HG02938 (cell line): ENCODE results near the gene CLMN.
A peak's percentile ranks its signal among the peaks of the same experiment; 100 is the strongest.

Experiments
- ATAC-seq: cut with Tn5 transposase; IDR thresholded peaks from one replicate; pipeline ENCODE4 v1.9.1; 2021; ENCODE audit warnings: mild to moderate bottlenecking, moderate library complexity; ENCODE audit not compliant: unreplicated experiment

The CLMN gene

DNA sequence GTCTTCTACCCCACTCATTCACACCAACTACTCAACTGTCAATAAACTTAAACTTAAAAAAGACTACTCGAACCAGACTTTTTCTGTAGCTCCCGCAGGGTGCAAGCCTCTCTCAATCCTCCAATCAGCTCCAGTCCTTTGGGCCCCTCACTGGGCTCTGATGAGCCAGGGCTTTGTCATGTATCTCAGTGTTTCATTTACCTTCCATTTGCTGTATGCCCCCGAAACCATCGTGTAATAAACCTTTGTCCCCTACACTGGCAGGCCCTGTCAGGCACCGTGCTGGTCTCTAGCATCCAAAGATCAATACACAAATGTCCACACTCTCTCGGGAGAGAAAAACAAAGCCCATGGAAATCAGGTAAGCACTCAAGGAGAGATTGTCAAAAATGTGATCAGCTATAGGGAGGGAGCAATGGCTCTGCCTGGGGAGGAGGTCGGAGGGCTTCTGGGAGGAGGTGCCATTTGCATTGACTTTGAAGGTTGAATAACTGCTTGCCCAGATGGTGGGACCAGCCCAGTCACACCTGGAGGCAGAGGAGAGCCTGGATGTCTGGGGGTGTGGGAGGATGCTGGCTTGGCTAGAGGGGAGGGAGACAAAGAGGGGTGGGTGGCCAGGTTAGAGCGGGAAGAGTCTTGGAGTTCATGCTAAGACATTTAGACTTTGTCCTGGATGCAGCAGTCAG lies 120.3 kb downstream of the CLMN start:
- no peak for ATAC-seq

DNA sequence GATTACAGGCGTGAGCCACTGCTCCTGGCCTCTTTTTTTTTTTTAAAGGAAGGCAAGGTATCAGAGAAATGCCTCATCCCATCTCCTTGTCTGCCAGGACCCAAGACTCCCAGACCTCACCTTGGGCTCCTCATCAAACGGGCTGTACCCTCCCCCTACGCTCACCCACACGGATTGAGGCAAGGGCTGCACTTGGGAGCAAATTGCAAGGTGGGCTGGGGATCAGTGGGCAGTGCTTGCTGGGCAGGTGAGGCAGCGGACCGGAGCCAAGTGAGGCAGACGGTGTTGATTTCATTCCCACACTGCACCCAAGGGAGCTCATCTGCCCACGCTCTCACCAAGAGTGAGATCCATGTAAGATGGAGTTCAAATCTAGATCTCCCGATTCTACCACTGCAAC lies 121.4 kb downstream of the CLMN start:
- ATAC-seq, result no peak

DNA sequence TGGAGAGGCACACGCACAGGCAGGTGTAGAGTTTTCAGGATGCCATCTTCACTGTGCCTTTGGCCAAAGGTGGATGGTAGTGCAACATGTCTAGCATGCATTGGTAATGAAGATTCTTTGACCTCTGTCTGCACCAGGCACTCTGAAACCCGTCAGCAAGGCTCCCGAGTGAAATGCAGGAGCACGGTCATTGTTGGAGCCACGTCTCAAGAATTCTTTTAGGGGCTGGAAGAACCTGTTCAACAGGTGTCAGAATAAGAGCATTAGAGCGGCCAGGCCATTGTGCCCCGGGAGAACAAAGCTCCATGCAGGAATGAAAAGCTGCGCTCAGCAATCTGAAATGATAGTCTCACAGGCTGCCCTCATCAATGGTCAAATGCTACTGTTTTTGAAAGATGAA lies 122.2 kb downstream of the CLMN start:
- ATAC-seq, result no peak

DNA sequence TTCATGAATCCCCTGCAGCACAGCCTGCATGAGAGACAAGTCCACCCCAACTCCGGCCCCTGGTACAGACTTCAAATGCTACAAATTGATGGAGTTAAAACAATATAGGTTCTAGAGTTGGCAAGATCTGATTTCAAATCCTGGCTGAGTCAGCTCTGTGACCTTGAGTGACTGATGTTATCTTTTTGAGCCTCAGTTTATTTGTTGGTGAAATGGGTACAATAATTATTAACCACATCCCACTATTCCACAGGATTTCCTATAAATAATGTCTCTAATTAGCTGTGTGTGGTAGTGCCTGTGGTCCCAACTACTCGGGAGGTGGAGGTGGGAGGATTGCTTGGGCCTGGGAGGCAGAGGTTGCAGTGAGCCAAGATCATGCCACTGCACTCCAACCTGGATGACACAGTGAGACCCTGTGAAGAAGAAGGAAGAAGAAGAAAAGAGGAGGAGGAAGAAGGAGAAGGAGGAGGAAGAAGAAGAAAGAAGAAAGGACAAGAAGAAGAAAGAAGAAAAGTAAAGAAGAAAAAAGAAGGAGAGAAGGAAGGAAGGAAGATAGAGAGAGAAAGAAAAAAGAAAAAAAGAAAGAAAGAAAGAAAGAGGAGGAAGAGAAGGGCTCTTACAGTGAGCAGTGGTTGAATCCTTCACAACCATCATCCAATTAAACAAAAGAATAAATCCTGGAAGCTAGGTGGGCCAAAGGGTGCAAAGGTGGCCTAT lies 122.7 kb downstream of the CLMN start:
- no peak for ATAC-seq

DNA sequence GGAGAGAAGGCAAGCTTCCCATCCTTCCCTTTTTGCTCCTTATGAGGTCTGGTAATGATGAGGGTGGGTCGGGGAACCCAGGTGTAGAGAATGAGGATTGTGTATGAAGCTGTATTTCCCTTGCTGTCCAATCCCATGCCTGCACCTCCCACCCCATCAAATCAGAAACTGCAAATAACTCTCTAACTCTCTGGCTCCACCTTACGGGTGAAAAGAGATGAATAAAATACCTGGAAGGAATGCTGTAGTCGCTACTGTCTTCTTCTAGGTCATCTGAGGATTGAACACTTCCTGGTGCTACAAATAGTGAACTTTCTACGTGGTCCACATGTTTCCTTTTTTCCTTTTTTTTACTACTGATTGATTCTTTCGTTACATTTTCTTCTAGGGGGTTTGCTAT lies 123.4 kb downstream of the CLMN start:
- ATAC-seq, result peak; percentile 65

DNA sequence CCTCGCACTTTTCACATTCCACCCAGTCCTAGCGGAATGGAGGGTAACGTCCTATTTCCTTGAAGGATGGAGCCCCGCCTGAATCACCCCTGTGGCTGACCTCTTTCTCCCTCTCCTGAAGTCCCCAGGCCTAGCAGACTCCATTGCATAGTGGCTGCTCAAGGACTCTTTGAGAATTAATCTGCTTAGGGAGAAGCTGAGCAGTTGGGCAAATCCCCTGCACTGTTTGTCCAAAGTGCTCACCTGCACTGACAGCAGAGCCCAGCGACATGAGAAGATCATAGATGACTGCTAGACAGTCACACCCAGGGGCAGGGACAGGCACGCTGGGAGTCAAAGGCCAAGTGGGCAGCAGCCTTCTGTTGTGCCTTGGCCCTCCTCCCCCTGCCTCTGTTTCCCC lies 124.7 kb downstream of the CLMN start:
- no peak for ATAC-seq

DNA sequence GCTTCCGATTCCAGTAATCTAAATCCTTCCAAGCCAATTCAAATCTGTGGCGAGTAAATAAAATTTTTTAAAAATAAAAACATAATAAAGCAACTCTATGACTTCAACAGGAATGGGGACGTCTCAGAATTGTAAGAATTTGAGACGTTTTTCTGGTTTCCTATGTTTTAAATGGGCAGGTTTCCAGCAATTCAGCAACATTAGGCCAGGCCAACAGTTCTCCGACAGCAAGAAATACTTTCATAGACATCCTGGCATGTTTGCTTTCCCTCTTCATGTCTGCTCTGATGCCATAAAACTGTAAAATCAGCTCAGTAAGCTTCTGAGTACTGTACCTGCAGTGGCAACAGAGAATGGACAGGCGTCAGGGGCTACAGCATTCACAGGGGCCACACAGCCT lies 126.6 kb downstream of the CLMN start:
- ATAC-seq, result no peak

DNA sequence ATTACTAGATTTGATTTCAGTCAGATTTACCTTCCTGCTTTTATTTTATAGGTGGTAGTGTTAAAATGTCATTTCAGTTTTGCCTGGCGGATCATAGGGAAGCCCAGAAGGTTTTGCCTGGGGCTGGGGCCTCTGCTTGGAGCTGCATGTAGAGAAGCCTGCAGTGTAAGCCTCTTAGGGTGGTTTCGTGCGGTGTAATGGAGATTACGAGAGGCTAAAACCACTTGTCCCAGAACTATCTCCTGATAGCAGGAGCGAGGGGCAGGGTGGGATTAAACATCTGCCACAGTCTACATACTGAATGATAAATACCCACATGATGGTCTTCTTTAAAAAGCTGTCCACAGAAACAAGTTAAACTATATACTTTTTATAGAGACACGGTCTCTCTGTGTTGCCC lies 127.4 kb downstream of the CLMN start:
- no peak for ATAC-seq

DNA sequence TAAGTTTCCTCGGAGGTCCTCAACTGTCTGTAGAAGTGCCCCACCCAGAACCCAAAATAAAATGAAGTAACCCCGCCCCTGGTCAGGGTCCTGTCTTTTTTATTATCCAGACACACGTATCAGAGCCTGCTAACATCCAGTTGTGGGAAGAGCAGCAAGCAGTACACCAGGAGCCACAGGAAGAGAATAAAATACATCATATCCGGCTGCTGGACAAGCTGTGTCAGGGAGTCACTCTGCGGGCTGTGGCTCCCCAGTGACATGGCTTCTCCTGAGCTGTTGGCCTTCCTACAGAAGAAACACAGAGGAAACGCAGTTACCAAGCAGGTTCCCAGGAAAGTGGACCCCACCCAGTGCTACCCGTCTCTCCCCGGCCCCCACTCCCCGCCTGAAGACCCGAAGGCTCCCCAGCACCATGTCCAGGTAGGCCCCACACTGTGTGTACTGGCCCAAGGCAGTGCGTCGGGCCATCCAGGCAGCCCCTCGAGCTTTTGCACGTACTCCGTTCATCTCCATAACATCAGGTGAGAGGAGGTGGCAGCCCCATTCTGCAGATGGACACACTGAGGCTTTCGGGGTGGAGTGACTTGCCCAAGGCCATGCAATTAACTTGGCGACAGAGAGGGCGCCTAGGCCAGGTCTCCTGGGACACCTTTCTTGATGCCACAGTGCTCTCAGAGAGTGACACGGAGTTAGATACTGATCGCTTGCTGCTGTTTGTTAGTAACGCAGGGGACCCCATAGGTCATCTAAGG lies 128.1 kb downstream of the CLMN start:
- no peak for ATAC-seq

DNA sequence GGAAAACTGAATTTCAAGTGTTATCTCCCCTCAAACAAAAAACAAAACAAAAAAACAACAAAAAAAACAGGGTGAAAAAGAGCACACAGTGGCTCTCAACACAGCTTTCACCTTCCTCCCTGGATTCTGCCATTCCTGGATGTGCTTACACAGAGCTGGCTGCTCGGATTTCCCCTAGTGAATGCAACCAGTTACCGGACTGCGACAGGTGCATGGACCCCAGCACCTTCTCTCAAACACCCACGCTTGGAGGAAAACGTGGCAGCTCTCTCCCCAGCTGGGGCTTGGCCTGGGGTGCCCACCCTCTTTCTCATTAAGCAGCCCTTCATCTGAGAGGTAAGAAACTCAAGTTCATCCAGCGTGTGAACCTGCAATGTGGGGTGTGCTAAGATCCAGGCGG lies 128.9 kb downstream of the CLMN start:
- ATAC-seq, result no peak

DNA sequence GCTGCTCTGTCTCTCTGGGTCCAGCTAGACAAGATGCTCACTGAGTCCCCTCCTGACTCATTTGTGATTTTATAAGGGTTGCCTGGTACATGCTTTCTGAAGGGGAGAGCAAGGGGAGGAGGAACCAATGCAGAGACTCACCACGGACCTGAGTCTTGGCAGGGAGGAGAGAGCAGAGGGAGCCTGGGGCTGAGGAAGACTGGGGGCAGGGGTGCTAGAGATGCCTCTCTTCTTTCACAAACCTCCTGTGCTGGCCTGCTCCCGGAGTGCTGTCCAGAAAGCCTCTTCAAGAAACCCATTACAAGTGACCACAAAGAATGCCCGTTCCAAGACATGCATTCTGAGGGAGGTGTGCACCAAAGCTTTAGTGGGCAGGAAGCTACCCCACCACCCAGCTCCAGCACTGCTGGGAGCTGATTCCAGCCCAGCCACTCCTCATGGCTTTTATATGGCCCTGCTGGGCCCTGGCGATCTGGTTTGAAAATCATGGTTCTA lies 129.3 kb downstream of the CLMN start:
- ATAC-seq, result no peak

DNA sequence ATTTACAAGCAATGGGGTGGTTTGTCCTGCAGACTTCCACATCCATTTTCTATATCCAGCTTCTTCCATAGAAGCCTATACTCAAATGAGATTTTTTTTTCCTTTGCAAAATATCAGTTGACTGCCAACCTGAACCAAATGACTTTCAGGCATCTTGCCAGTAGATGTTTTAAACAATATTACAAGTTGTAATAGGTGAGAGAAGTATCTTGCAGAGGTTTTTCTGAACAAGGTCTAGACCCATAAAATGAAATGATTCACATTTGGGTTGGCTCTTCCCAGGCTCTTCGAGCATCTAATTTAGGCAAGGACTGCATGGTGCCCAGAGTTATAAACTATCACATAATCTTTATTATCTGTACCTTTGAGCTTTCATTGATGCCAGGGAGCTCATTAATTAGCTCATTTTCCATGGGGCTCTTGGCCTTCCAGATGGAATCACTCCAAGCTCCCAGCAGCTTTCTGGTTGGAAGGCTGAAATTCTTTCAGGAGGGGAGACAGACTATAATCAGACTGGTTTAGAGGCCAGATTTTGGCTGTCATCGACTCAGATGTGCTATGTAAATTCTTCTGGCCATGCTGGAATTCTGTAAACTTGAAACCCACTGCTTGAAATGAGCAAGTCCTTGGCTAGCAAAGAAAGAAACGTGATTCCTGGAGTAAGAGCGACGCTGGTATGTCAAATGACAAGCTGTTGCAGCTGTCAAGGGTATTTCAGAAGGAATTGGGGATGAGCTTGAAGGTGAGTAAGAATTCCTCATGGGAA lies 130.2 kb downstream of the CLMN start:
- ATAC-seq, result no peak

DNA sequence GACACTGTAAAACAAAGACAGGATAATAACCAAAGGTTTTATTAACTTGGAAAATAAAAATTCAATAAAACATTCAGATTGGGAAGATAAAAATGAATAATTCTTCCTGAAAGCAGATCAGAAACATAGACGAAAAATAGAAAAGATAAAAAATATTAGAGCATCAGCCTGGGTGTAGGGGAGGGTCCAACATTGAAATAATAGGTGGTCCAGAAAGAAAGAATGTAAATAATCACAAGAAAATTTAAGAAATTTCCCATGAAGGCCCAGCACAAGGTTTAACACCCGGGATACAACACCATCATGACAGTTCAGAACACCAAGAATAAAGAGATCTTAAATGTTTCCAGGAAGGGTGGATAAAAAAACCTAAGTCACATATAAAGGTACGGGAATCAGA lies 131.3 kb downstream of the CLMN start:
- no peak for ATAC-seq

DNA sequence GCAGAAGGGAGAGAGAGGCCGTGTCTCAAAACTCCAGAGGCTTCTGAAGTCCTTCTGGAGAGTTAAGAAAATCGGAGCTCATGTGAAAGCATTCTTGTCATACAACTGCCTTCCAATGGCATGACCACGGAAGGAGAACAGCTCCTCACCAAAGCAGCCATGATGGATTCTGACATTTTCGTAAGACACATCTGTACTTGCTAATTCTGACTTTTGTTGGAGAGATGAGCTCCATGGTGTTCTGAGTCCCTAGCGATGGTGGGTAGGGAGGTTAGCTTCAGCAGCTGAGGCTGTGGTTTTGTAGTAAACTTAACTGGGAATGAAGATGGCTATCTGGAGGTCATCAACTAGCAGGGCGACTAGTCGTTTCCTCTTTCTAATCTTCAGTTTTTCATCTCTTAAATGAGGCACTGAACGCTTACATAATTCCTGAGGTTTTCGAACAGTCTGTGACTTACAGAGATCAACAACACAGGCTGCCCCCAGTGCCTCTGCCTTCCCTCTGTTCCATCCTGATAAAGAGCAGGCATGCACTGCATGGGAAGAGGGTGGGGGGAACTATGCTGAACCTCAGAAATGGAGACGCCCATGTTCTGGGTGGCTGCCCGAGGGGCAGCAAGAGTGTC lies 133.8 kb downstream of the CLMN start:
- ATAC-seq, result no peak

DNA sequence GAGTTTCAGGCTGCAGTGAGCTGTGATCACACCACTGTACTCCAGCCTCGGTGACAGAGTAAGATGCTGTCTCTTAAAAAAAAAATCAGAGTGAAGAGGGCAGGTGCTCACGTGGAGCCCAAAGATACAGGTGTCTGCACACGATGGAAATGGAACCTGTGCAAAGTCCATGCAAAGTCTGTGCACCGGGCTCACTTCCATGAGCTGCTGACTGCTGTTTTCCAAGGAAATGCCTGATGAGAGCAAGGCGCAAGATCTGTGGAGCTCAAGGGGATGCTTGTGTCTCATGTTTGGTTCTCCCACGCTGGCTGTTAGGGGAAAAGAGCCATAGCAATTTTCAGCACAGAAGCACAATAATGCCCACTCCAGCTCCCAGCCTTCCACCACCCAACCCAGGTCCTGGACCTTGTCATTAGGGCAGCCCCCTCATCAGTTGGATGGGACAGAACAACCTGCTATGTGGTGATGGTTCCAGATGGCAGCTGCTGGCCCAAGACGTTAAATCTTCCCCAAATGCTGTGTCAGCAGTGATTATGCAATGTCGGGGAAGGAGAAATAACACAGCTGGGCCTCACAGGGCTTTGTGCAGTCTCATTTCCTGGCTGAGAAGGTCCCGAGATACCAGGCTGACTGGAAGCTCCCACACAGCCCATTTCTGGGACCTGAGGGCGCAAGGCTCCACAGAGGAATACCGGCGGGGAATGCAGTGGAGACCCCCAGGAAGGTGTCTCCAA lies 134.5 kb downstream of the CLMN start:
- ATAC-seq, result no peak

DNA sequence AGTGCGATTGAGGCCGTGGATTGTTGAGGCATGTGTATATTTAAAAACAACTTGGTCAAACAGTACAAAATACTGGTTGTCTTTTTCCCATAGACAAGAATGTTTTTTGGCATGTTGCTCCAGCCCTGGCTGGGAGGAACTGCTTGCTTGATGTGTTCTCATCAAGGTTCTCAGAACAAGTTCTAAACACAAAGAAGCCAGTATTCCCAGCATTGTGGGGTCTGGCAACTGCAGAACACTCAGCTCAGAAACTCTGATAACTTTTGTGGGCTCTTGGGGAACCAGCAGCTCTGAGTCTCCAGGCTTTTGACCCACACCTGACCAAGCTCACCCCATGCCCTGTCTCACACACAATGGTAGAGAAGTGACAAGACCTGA lies 135.3 kb downstream of the CLMN start:
- ATAC-seq, result no peak

DNA sequence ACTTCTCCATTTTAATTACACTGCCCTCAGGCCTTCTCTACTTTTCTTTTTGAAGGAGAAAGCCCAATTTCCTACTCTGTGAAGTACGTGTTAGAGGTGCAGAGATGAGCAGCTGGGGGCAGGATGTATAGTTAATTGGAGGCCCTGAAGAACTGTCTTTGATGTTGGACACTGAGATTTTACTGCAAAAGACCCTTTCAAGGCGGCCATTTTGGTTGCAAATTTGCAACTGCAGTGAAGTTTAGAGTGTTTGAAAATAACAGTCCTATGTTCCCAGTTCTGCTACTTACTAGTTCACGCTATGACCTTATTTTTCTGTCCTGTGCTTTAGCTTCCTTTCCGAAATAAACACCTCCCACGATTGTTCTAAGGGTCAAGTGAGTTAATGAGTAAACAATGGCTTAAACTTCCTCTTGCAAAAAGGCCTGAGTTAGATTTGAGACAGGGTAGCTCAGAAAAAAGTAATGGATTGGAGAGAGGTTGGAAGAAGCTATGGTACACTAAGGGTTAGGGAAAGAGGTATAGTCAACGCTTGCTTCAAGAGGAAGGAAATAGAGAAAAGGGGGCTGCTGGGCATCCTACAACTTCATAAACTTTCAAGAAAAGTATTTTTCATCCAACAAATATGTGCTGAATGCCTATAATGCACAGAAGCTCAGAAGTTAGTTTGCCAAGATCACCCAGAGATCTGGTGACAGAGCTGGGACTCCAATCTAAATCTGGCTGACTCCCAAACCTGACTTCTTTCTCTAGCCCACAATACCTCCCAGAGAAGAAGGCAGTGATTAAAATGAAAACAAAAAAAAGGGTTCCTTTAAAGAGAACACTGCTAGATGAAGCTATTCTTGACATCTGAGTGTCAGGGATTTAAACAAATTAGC lies 135.9 kb downstream of the CLMN start:
- ATAC-seq, result no peak

DNA sequence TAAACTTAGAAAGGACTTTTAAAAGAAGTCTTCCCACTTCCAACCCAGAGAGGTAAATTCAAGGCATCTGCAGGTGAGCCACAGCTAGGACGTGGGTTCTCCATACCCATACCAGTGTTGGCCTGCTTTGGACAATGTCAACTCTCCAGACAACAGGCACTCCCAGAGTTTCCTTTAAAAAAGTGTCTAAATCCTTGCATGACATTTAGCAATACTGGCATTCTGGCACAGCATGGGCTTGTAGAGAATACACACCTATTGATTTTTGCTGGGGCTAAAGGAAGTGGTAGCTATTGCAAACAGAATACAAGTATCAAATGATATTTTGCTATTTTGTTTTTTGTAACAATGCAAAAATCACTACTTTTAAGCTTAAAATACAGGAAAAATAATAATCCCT lies 136.6 kb downstream of the CLMN start:
- ATAC-seq, result no peak

DNA sequence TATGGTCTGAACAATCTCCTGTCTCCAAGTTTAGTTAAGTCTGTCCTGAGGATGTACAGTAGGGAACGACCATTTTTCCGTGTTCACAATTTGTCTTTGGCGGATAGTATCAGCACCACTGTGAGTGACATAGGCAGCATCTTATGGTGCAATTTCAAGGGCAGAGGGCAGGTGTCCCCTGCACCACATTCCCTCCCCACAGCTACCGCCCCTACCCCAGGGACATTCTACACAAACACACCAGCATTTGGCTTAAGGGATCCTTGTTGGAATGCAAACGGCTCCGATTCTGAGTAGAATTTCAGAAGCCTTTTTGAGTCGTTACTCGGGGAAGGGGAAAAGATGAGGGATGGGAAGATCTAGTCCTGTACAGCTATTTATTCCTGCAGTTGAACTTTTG lies 137.3 kb downstream of the CLMN start:
- no peak for ATAC-seq
